ENCODE results near the gene FASTKD3. TPM values are rescaled to one million over a fixed set of nuclear protein-coding genes. Genes with fewer than 3 reads are reported as not detected.

FASTKD3 gene
- total and polyA plus RNA-seq, 2 experiments from 2014 or later, result 9.3 to 10.6 TPM

- WGBS, 2 experiments (ENCODE audit: low coverage in 1 of 2, low lambda C conversion rate in 2 of 2, missing lambda C conversion rate in 2 of 2), result 100% methylated on average over 2 of the region's 2 CpGs
- no peaks in the 10 kb centered on the region for H4K20me1 ChIP-seq (ENCODE audit: insufficient read depth)
- H3K9me2 ChIP-seq (ENCODE audit: insufficient read depth), result no peaks in the 10 kb centered on the region
- peak; percentile 49 for DNase-seq
- no peaks in the 10 kb centered on the region for H3K27me3 ChIP-seq (replicated peaks; ENCODE audit: insufficient read depth)
- no peaks in the 10 kb centered on the region for H3K9me3 ChIP-seq (ENCODE audit: low read depth)
- no peak overlapping the region for H3K4me2 ChIP-seq (ENCODE audit: unreplicated experiment)
- no peak for TF ChIP-seq EZH2 (IDR thresholded peaks at IDR 0.05; ENCODE audit: insufficient read depth, poor library complexity, severe bottlenecking)
- no peak for TF ChIP-seq EZH2phosphoT487 (IDR thresholded peaks at IDR 0.05; ENCODE audit: insufficient read depth, low read depth)
- no peak overlapping the region for H3K27ac ChIP-seq
- H3K79me2 ChIP-seq (ENCODE audit: insufficient read depth), result no peaks in the 10 kb centered on the region
- in situ Hi-C loops (cut with MboI), result no loop called here
- H3K9ac ChIP-seq, result no peak overlapping the region
- no peak overlapping the region for H3K4me3 ChIP-seq
- H3K4me1 ChIP-seq (ENCODE audit: insufficient read depth), result no peaks in the 10 kb centered on the region
- peaks cover 30% of the 10 kb centered on the region for H3K36me3 ChIP-seq (ENCODE audit: low read depth)
- H2AFZ ChIP-seq, result no peak overlapping the region
- H3F3A ChIP-seq (ENCODE audit: insufficient read depth), result no peaks in the 10 kb centered on the region
Measured at GRCh38 chr5:7856855-7857254, 12.0 kb downstream of the FASTKD3 start.

GRCh38 chr5:7855611-7856010 is 13.2 kb downstream of the FASTKD3 start:
- H3F3A ChIP-seq (ENCODE audit: insufficient read depth), result no peaks in the 10 kb centered on the region
- H3K9me3 ChIP-seq (ENCODE audit: low read depth), result no peaks in the 10 kb centered on the region
- no peak overlapping the region for H3K4me3 ChIP-seq
- no peaks in the 10 kb centered on the region for H3K9me2 ChIP-seq (ENCODE audit: insufficient read depth)
- H3K36me3 ChIP-seq (ENCODE audit: low read depth), result peaks cover 19% of the 10 kb centered on the region
- no peak overlapping the region for H2AFZ ChIP-seq
- H3K4me1 ChIP-seq (ENCODE audit: insufficient read depth), result no peaks in the 10 kb centered on the region
- in situ Hi-C loops (cut with MboI), result no loop called here
- no peaks in the 10 kb centered on the region; the same call in 1 of the 2 replicates for H3K27me3 ChIP-seq (replicated peaks; ENCODE audit: insufficient read depth)
- DNase-seq, result no peak
- H3K79me2 ChIP-seq (ENCODE audit: insufficient read depth), result no peaks in the 10 kb centered on the region
- H4K20me1 ChIP-seq (ENCODE audit: insufficient read depth), result no peaks in the 10 kb centered on the region
- H3K9ac ChIP-seq, result no peak overlapping the region
- TF ChIP-seq EZH2phosphoT487 (IDR thresholded peaks at IDR 0.05; ENCODE audit: insufficient read depth, low read depth) (no peak), EZH2 (IDR thresholded peaks at IDR 0.05; ENCODE audit: insufficient read depth, poor library complexity, severe bottlenecking) (no peak)
- H3K27ac ChIP-seq, result no peak overlapping the region
- H3K4me2 ChIP-seq (ENCODE audit: unreplicated experiment), result no peak overlapping the region
- WGBS, 2 experiments (ENCODE audit: low coverage in 1 of 2, low lambda C conversion rate in 2 of 2, missing lambda C conversion rate in 2 of 2), result 83 to 85% methylated on average over 3 of the region's 3 CpGs

- Histone ChIP-seq H3K79me2 (ENCODE audit: insufficient read depth) (no peaks in the 10 kb centered on the region), H3K27ac (no peak overlapping the region), H3K27me3 (replicated peaks; ENCODE audit: insufficient read depth) (peaks cover 20% of the 10 kb centered on the region), H4K20me1 (ENCODE audit: insufficient read depth) (no peaks in the 10 kb centered on the region), H3K4me2 (ENCODE audit: unreplicated experiment) (no peak overlapping the region), H3K9me3 (ENCODE audit: low read depth) (no peaks in the 10 kb centered on the region), H3K36me3 (ENCODE audit: low read depth) (no peaks in the 10 kb centered on the region), H3K9me2 (ENCODE audit: insufficient read depth) (no peaks in the 10 kb centered on the region), H3K4me3 (no peak overlapping the region), H3K4me1 (ENCODE audit: insufficient read depth) (no peaks in the 10 kb centered on the region), H3K9ac (no peak overlapping the region), H2AFZ (no peak overlapping the region), H3F3A (ENCODE audit: insufficient read depth) (no peaks in the 10 kb centered on the region)
- TF ChIP-seq EZH2phosphoT487 (IDR thresholded peaks at IDR 0.05; ENCODE audit: insufficient read depth, low read depth) (no peak), EZH2 (IDR thresholded peaks at IDR 0.05; ENCODE audit: insufficient read depth, poor library complexity, severe bottlenecking) (no peak)
- in situ Hi-C loops (cut with MboI), result no loop called here
- WGBS, 2 experiments (ENCODE audit: low coverage in 1 of 2, low lambda C conversion rate in 2 of 2, missing lambda C conversion rate in 2 of 2), result 77% methylated on average over 2 of the region's 2 CpGs
- no peak for DNase-seq
Measured at GRCh38 chr5:7852988-7853387, 15.8 kb downstream of the FASTKD3 start.

GRCh38 chr5:7852542-7852941 is 16.3 kb downstream of the FASTKD3 start:
- Histone ChIP-seq H2AFZ (no peak overlapping the region), H3K9ac (no peak overlapping the region), H3K4me1 (ENCODE audit: insufficient read depth) (no peaks in the 10 kb centered on the region), H3K36me3 (ENCODE audit: low read depth) (no peaks in the 10 kb centered on the region), H3K27me3 (replicated peaks; ENCODE audit: insufficient read depth) (peaks cover 20% of the 10 kb centered on the region), H3K4me2 (ENCODE audit: unreplicated experiment) (no peak overlapping the region), H3F3A (ENCODE audit: insufficient read depth) (no peaks in the 10 kb centered on the region), H3K4me3 (no peak overlapping the region), H3K27ac (no peak overlapping the region), H3K9me2 (ENCODE audit: insufficient read depth) (no peaks in the 10 kb centered on the region), H3K79me2 (ENCODE audit: insufficient read depth) (no peaks in the 10 kb centered on the region), H4K20me1 (ENCODE audit: insufficient read depth) (no peaks in the 10 kb centered on the region), H3K9me3 (ENCODE audit: low read depth) (no peaks in the 10 kb centered on the region)
- in situ Hi-C loops (cut with MboI), result no loop called here
- DNase-seq, result peak; percentile 47
- WGBS, 2 experiments (ENCODE audit: low coverage in 1 of 2, low lambda C conversion rate in 2 of 2, missing lambda C conversion rate in 2 of 2), result 3 to 11% methylated on average over 1 of the region's 1 CpG
- TF ChIP-seq EZH2phosphoT487 (IDR thresholded peaks at IDR 0.05; ENCODE audit: insufficient read depth, low read depth), result no peak
- TF ChIP-seq EZH2 (IDR thresholded peaks at IDR 0.05; ENCODE audit: insufficient read depth, poor library complexity, severe bottlenecking), result no peak

All from GM23248 (cell line).